ENCODE measurements around the gene COPS8. TPM values are rescaled to one million over a fixed set of nuclear protein-coding genes. Genes with fewer than 3 reads are reported as not detected.

Gene COPS8
- total RNA-seq, 1 experiment from 2014 or later: 51.0 TPM

DNA sequence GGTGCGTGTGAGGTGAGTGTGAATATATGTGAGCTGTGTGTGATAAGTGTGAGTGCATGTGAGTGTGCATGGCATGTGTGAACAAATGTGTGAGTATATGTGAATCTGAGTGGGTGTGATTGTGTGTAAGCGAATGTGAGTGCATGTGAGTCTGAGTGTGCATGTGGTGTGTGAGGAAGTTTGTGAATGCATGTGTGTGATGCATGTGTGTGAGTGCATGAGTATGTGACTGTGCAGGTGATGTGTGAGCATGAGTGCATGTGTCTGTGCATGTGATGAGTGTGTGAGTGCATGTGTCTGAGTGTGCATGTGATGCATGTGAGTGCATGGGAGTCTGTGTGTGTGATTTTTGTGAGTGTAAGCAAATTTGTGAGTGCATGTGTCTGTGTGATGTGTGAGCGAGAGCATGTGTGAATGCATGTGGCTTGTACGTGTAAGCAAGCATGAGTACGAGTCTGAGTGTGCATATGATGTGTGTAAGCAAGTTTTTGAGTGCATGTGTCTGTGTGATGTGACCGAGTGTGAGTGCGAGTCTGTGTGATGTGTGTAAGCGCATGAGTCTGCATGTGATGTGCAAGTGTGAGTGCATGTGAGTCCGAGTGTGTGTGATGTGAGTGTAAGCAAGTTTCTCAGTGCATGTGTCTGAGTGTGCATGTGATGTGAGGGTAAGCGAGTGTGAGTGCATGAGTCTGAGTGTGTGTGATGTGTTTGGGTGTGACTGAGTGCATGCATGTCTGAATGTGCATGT is 43.3 kb downstream of the COPS8 start:
- H3K36me3 Mint-ChIP-seq: no peaks in the 10 kb centered on the region
- no peak overlapping the region for H3K27ac Mint-ChIP-seq
- DNase-seq (ENCODE audit: low spot score): no peak
- no peak overlapping the region for H3K4me3 Mint-ChIP-seq
- ChIA-PET POLR2A (no interaction called here), CTCF (no interaction called here)
- no peak for TF ChIP-seq NFE2L1 (CRISPR knock-in tag; IDR thresholded peaks at IDR 0.05)
- TF ChIP-seq SP1 (CRISPR knock-in tag; conservative IDR thresholded peaks at IDR 0.05): no peak
- TF ChIP-seq, protein P1, sequence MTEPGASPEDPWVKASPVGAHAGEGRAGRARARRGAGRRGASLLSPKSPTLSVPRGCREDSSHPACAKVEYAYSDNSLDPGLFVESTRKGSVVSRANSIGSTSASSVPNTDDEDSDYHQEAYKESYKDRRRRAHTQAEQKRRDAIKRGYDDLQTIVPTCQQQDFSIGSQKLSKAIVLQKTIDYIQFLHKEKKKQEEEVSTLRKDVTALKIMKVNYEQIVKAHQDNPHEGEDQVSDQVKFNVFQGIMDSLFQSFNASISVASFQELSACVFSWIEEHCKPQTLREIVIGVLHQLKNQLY (CRISPR knock-in tag; IDR thresholded peaks at IDR 0.05): no peak
- no peak for TF ChIP-seq MYBL2 (CRISPR knock-in tag; IDR thresholded peaks at IDR 0.05)
- TF ChIP-seq ZBTB21 (CRISPR knock-in tag; IDR thresholded peaks at IDR 0.05; ENCODE audit: borderline replicate concordance): no peak
- TF ChIP-seq TCF7 (CRISPR knock-in tag; IDR thresholded peaks at IDR 0.05; ENCODE audit: low read depth): no peak
- no peak for TF ChIP-seq SMAD3 (CRISPR knock-in tag; IDR thresholded peaks at IDR 0.05; ENCODE audit: borderline replicate concordance)
- TF ChIP-seq TP53 (CRISPR knock-in tag; IDR thresholded peaks at IDR 0.05): no peak
- no peak for TF ChIP-seq ZNF121 (CRISPR knock-in tag; IDR thresholded peaks at IDR 0.05)
- TF ChIP-seq, protein P2, sequence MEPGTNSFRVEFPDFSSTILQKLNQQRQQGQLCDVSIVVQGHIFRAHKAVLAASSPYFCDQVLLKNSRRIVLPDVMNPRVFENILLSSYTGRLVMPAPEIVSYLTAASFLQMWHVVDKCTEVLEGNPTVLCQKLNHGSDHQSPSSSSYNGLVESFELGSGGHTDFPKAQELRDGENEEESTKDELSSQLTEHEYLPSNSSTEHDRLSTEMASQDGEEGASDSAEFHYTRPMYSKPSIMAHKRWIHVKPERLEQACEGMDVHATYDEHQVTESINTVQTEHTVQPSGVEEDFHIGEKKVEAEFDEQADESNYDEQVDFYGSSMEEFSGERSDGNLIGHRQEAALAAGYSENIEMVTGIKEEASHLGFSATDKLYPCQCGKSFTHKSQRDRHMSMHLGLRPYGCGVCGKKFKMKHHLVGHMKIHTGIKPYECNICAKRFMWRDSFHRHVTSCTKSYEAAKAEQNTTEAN (CRISPR knock-in tag; IDR thresholded peaks at IDR 0.05): no peak
- no peak for TF ChIP-seq GABPB1 (CRISPR knock-in tag; IDR thresholded peaks at IDR 0.05)
- TF ChIP-seq, protein P3, sequence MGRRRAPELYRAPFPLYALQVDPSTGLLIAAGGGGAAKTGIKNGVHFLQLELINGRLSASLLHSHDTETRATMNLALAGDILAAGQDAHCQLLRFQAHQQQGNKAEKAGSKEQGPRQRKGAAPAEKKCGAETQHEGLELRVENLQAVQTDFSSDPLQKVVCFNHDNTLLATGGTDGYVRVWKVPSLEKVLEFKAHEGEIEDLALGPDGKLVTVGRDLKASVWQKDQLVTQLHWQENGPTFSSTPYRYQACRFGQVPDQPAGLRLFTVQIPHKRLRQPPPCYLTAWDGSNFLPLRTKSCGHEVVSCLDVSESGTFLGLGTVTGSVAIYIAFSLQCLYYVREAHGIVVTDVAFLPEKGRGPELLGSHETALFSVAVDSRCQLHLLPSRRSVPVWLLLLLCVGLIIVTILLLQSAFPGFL (CRISPR knock-in tag; IDR thresholded peaks at IDR 0.05; ENCODE audit: borderline replicate concordance): no peak
- TF ChIP-seq IRF2 (CRISPR knock-in tag; IDR thresholded peaks at IDR 0.05; ENCODE audit: borderline replicate concordance, low read depth): no peak
- no peak for TF ChIP-seq JAZF1 (CRISPR knock-in tag; IDR thresholded peaks at IDR 0.05)
- TF ChIP-seq, protein P4, sequence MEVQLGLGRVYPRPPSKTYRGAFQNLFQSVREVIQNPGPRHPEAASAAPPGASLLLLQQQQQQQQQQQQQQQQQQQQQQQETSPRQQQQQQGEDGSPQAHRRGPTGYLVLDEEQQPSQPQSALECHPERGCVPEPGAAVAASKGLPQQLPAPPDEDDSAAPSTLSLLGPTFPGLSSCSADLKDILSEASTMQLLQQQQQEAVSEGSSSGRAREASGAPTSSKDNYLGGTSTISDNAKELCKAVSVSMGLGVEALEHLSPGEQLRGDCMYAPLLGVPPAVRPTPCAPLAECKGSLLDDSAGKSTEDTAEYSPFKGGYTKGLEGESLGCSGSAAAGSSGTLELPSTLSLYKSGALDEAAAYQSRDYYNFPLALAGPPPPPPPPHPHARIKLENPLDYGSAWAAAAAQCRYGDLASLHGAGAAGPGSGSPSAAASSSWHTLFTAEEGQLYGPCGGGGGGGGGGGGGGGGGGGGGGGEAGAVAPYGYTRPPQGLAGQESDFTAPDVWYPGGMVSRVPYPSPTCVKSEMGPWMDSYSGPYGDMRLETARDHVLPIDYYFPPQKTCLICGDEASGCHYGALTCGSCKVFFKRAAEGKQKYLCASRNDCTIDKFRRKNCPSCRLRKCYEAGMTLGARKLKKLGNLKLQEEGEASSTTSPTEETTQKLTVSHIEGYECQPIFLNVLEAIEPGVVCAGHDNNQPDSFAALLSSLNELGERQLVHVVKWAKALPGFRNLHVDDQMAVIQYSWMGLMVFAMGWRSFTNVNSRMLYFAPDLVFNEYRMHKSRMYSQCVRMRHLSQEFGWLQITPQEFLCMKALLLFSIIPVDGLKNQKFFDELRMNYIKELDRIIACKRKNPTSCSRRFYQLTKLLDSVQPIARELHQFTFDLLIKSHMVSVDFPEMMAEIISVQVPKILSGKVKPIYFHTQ (CRISPR knock-in tag; IDR thresholded peaks at IDR 0.05): no peak
- TF ChIP-seq ZNF671 (CRISPR knock-in tag; IDR thresholded peaks at IDR 0.05): no peak
- no peak for TF ChIP-seq NFATC4 (CRISPR knock-in tag; IDR thresholded peaks at IDR 0.05)
- TF ChIP-seq CBFB (CRISPR knock-in tag; IDR thresholded peaks at IDR 0.05; ENCODE audit: low read depth): no peak
- no peak for TF ChIP-seq CREM (CRISPR knock-in tag; IDR thresholded peaks at IDR 0.05)
- H3K9me3 Mint-ChIP-seq: 0 out of 2 replicates have a peak, but pooled peaks cover 3% of the 10 kb centered on the region
- no peak for ATAC-seq
- H3K4me1 Mint-ChIP-seq: no peaks in the 10 kb centered on the region
- peaks cover 5% of the 10 kb centered on the region; the same call in 1 of the 2 replicates for H3K27me3 Mint-ChIP-seq (ENCODE audit: low read depth)

DNA sequence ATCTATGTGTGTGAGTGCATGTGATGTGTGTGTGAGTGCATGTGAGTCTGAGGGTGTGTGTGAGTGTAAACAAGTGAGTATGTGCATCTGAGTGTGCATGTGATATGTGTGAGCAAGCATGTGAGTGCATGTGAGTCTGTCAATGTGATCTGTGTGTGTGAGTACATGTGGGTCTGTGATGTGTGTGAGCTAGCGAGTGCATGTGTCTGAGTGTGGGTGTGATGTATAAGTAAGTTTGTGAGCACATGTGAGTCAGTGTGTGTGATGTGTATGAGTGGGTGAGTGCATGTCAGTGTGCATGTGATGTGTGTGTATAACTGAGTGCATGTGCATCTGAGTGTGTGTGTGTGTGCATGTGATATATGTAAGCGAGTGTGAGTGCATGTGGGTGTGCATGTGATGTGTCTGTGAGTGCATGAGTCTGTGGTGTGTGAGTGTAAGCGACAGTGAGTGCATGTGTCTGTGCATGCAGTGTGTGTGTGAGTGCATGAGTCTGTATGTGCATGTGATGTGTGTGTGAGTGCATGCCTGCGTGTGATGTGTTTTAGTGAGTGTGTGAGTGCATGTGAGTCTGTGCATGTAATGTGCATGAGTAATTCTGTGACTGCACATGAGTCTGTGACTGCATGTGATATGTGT is 44.1 kb downstream of the COPS8 start:
- DNase-seq (ENCODE audit: low spot score) (no peak), ATAC-seq (no peak)
- ChIA-PET POLR2A (no interaction called here), CTCF (no interaction called here)
- Mint-ChIP-seq H3K9me3 (0 out of 2 replicates have a peak, but pooled peaks cover 3% of the 10 kb centered on the region), H3K4me3 (no peak overlapping the region), H3K27ac (no peak overlapping the region), H3K4me1 (no peaks in the 10 kb centered on the region), H3K27me3 (ENCODE audit: low read depth) (no peaks in the 10 kb centered on the region), H3K36me3 (no peaks in the 10 kb centered on the region)
- TF ChIP-seq, protein P2 (CRISPR knock-in tag; IDR thresholded peaks at IDR 0.05): no peak
- TF ChIP-seq NFATC4 (CRISPR knock-in tag; IDR thresholded peaks at IDR 0.05) (no peak), TEAD4 (CRISPR knock-in tag; IDR thresholded peaks at IDR 0.05) (no peak), SMAD3 (CRISPR knock-in tag; IDR thresholded peaks at IDR 0.05; ENCODE audit: borderline replicate concordance) (no peak), CBFB (CRISPR knock-in tag; IDR thresholded peaks at IDR 0.05; ENCODE audit: low read depth) (no peak), GTF2I (CRISPR knock-in tag; conservative IDR thresholded peaks at IDR 0.05) (no peak)
- TF ChIP-seq, protein P5, sequence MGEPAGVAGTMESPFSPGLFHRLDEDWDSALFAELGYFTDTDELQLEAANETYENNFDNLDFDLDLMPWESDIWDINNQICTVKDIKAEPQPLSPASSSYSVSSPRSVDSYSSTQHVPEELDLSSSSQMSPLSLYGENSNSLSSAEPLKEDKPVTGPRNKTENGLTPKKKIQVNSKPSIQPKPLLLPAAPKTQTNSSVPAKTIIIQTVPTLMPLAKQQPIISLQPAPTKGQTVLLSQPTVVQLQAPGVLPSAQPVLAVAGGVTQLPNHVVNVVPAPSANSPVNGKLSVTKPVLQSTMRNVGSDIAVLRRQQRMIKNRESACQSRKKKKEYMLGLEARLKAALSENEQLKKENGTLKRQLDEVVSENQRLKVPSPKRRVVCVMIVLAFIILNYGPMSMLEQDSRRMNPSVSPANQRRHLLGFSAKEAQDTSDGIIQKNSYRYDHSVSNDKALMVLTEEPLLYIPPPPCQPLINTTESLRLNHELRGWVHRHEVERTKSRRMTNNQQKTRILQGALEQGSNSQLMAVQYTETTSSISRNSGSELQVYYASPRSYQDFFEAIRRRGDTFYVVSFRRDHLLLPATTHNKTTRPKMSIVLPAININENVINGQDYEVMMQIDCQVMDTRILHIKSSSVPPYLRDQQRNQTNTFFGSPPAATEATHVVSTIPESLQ (CRISPR knock-in tag; IDR thresholded peaks at IDR 0.05): no peak
- TF ChIP-seq, protein P1 (CRISPR knock-in tag; IDR thresholded peaks at IDR 0.05): no peak
- TF ChIP-seq, protein P6, sequence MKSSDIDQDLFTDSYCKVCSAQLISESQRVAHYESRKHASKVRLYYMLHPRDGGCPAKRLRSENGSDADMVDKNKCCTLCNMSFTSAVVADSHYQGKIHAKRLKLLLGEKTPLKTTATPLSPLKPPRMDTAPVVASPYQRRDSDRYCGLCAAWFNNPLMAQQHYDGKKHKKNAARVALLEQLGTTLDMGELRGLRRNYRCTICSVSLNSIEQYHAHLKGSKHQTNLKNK (CRISPR knock-in tag; IDR thresholded peaks at IDR 0.05): no peak

Data from WTC11 (cell line).